ENCODE data around the gene FARS2.

The FARS2 gene

DNA sequence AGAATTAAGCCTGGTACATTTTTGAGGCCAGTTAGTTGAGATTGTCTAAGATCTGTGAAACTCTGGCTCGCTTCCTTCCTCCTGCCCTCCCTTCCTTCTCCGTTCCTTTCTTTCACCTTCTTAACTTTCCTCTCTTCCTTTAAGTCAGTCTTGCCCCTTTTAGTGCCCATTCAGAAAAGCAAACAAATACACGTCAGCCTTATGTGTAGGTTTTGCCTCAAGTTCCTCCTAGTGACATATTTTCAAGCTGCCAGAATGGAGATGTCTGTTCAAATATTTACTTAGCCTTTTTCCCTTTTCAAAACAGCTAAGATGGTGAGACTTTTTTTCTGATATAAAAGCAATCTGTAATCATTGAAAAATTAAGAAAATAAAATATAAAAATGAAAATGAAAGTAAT is 178.4 kb downstream of the FARS2 start:
- no peak for DNase-seq

- no peak for DNase-seq
These were observed 181.0 kb downstream of the FARS2 start for GRCh38 chr6:5442319-5442718.

DNA sequence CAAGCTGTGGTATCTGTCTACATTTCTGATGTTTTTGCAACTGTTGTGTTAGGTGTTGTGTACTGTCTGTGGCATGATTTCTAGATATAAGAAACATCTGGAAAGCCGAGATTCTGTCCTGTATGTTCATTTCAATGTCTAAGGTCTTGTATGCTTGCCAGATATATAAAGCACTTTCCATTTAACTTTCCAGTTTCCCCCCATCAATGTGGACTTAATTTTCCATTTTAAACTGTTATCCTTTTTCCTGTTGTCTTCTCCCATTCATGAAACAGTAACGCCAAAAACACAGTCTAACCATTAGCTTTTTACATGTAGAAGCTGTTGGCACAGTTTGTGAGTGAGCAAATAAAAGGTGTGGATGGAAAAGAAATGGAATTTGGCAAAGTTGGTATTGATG is 181.6 kb downstream of the FARS2 start:
- no peak for DNase-seq

DNA sequence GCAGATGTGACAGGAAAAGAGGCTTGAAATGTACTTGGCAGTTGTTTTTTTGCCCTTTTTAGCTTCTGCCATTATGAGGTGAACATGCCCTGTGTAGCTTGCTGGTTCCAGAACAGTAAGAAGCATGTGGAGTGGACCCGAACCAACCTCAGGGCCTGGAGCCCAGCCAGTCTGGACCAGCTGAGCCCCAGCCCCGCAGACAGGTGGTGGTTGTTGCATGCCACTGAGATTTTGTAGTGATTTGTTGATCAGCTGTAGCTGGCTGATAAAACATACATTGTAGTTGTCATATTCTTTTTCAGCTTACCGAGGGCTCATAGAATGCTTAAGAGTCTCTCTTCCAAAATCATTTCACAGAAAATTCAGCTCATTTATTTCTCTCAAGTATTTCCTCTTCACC is 182.2 kb downstream of the FARS2 start:
- DNase-seq = no peak

DNA sequence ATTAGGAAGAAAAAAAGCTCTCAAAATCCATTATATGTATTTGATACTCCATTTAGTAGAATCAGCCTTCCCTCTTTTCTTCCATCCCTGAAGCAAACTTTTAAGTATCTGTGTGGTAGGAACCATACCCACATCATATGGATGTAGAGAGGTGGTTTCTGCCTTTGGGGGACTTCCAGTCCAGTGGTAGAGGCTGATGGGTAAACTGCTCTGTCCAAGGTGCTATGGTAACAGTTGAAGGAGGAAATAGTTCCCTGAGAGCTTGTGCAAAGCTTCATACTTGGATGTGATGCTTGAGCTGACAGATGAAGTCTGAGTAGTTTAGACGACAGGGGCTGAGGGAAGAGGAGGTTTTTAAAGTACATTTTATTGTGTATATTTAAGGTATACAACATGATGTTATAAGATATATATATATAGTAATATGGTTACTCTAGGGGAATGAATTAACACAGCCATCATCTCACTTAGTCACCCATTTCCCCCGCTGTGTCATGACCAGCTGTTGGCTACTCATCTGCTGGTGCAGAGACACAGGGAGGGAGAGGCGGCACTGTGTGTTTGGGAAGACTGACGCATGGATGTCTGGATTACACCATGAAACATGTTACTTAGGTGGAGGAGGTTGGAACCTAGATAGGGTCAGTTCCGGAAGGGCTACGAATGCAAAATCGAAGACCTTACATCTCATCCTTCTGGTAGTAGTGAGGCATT is 185.2 kb downstream of the FARS2 start:
- no peak for DNase-seq

DNA sequence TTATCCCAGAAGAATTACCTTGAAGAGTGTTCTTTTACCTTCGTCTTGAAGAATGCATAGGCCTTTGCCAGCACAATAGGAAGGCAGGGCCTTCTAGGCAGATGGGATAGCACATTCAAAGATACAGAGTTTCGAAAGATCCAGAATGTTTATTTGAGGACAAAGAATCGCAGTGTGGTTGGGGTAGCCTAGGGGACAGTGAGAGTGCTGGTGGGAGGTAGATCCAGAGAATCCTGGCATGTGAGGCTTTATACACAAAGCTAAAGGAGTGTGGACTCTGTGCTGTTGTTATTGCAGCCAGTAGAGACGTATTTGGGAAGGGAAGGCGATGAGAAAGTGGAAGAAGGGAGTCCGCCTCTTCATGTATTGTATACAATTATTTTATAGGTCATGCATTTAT is 186.6 kb downstream of the FARS2 start:
- no peak for DNase-seq

- no peak for DNase-seq
These were observed 188.8 kb downstream of the FARS2 start for GRCh38 chr6:5450073-5450472.

DNA sequence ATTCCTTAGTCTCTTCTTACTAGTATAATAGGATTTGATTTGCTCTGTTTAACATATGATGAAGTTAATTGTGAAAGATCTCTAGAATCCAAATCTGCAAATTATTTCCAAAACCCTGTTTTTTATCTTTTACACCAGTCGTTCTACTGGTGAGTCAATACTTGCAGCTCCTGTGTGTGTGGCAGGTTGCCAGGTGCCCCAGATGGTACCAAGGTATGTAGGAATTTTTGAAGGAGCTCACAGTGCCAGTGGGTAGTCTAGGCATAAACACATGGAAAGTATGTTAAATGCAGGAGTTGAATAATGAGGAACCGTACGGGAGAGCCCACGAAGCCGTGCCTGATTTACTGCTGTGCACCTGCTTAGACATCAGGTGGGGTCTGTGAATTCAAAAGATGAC is 192.2 kb downstream of the FARS2 start:
- DNase-seq = no peak

DNA sequence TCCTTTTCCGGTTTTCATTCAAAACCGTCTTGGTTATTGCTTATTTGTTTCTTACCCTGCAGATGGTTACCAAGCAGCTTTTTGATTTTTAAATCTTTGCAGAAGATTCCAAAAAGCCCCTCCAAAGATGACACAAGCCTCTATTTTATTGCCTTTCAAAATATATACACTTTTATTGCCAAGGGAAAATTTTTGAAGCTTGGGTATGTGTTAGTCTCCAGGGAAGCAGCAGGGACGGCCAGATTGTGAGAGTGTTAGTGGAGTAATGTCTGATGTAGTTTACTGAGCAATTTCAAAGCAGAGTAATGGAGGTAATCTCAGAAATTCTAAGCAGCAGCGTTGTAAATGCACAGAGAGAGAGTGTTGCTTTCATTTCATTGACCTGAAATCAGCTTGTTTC is 193.8 kb downstream of the FARS2 start:
- no peak for DNase-seq

GRCh38 chr6:5457041-5457440 is 195.7 kb downstream of the FARS2 start:
- DNase-seq = no peak

DNA sequence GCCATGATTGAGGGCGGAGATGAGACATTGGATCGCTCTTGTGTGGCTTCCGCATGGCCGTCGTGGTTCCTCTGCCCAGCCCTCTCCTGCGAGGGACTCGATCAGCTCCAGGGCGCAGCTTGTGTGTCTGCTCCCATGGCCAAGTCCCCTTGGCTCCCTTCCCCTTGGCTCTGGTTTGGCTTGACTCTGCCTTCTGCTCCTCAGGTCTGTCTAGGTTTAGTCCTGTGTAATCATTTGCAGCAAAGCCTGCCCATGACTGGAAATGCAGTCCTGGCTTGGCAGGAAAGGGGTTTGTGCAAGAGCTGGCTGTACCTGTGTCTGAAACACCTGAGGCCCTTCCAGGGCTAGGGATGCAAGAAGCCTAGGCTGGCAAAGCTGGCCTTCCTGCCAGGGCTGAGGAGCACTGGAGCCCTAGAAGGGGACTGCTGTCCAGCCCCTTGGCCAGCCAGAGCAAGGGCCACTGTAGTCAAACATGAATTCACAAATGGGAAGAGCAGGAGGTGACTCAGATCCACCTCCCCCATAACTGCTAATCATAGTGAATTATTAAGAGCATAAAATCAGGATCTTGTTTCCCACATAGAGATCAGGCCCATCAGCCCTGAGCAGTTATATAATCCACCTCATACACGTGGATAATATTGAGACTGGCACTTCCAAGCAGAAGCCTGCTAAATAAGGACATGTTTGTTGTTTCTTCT is 196.8 kb downstream of the FARS2 start:
- DNase-seq = no peak

DNA sequence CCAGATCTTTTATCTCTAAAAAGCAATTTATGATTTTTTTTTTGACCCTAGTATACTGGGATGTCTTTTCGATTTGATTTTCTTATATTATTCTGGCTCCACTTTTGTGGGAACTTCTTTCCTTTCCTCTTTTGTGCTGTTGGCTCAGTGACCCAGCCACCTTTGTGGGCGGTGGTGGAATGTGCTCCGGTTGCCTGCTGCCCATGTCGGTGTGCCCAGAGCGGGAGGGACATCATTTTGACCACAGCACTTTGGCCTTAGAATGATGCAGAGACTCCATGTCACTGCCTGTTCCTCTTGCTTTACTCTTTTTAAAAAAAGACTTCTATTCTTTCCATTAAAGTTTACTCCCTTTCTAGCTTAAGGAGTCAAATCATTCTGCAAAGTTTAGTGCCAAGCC is 198.0 kb downstream of the FARS2 start:
- no peak for DNase-seq

- no peak for DNase-seq
These were observed 200.1 kb downstream of the FARS2 start for GRCh38 chr6:5461365-5461764.

DNA sequence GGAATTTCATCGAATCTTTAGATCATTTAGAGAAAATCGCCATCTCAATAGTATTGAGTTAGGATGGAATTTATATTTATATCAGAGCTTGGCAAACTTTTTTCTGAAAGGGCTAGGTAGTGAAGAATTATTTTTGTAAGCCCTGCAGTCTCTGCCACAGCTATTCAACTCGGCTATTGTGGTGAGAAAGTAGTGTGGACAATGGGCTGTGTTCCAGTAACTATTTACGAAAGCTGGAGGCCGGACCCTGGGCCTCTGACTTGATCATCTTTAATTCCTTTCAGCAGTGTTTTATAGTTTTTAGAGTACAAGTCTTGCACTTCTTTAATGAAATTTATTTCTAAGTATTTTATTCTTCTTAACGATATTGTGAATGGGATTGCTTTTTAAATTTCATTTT is 201.5 kb downstream of the FARS2 start:
- no peak for DNase-seq

DNA sequence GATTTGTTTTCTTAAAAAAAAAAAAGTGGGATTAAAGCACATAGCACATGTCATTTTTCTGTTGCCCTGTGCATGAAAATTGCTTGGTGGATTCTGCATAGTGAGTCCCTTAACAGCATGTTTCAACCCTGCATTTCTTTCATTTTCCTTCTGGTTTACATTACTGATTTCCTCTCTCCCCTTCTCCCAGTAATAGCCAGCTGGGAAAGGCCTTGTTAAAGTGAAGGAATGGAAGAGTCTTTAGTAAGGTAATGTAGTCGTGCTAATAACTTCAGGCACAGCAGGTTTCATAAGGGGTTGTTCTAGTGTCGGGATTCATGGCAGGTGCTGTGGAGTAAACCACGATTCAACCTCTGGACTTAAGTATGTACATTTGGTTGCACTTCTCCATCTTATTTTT is 202.4 kb downstream of the FARS2 start:
- no peak for DNase-seq

- no peak for DNase-seq
These were observed 203.0 kb downstream of the FARS2 start for GRCh38 chr6:5464099-5464885.

- no peak for DNase-seq
These were observed 205.2 kb downstream of the FARS2 start for GRCh38 chr6:5466281-5467136.

- no peak for DNase-seq
These were observed 207.3 kb downstream of the FARS2 start for GRCh38 chr6:5468586-5468985.

- DNase-seq = no peak
These were observed 208.0 kb downstream of the FARS2 start for GRCh38 chr6:5469101-5469846.

GRCh38 chr6:5471044-5471443 is 209.7 kb downstream of the FARS2 start:
- DNase-seq = no peak

- no peak for DNase-seq
These were observed 210.5 kb downstream of the FARS2 start for GRCh38 chr6:5471637-5472398.
